H1 (cell line): ENCODE data around the gene AFAP1L1. TPM values are rescaled to one million over a fixed set of nuclear protein-coding genes. Genes with fewer than 3 reads are reported as not detected.

ENCODE experiments used
- POLR2AphosphoS5 ChIP-seq: IDR thresholded peaks from 2 replicates; pipeline ENCODE4 v1.6.1; 2011; ENCODE audit warnings: low read depth, low read length
- RNF2 ChIP-seq: fragments of 200-900, 300-1000 bp; sonication (generic); IDR thresholded peaks from 2 replicates; pipeline ENCODE4 v1.7.1; 2016; ENCODE audit warnings: borderline replicate concordance, low read depth, mild to moderate bottlenecking, antibody characterized with exemption, low read length; ENCODE audit not compliant: poor library complexity, severe bottlenecking; ENCODE audit errors: missing control alignments
- polyA plus RNA-seq, 7 experiments: library from polyadenylated mRNA; depleted of rRNA in 3 of 7; stranded (reverse) in 5 of 7; unstranded in 2 of 7; fragments of >200 nt in 5 of 7; fragments of 200-250 nt in 2 of 7; gene quantifications; 1 replicate in 5 of 7; 2 replicates in 1 of 7; 4 replicates in 1 of 7; pipeline versions ENCODE4 v1.2.1 to v1.2.3, GENCODE V29; 2011 to 2013; ENCODE audit warnings: missing spikeins in 2 of 7, mixed read lengths in 2 of 7
- total RNA-seq: library from RNA; stranded (reverse); fragmentation: NEBNext Ultra II Directional; extraction: Animal tissue kit (Norgen Biotek cat#: 25700); gene quantifications from 2 replicates; pipeline ENCODE4 v1.2.1, GENCODE V29; 2021
- TF ChIP-seq, protein P1 (sequence below): IDR thresholded peaks from 2 replicates; pipeline ENCODE4 v1.6.1; 2012; ENCODE audit warnings: low read length, inconsistent platforms

AFAP1L1 gene
- total and polyA plus RNA-seq, 2 of the 8 experiments (the other 6 are each of a cell fraction or from before 2014, with no cell fraction given) = 0.79 to 4.7 TPM

DNA sequence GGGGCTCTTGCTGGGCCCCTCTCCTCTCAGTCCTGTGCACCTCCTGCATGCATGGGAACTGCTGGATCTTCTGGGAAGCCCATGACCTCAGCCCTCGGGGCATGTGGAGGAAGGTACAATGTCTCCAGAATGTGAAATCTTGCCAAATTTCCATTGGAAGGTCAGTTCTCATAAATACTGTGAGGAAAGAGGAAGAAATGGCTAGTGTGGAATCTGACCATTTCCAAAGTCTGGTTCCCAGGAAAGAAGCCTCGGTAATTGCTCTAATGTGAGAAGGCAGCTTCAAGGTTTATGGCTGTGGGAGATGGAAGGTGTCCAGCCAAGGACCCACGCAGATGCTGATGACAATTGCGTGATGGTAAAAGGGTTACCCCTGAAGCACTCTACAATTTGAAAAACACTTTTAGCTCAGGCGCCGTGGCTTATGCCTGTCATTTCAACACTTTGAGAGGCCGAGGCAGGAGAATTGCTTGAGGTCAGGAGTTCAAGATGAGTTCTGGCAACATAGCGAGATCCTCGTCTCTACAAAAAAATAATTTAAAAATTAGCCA lies 115.5 kb downstream of the AFAP1L1 start (continued):
- TF ChIP-seq, protein P1, sequence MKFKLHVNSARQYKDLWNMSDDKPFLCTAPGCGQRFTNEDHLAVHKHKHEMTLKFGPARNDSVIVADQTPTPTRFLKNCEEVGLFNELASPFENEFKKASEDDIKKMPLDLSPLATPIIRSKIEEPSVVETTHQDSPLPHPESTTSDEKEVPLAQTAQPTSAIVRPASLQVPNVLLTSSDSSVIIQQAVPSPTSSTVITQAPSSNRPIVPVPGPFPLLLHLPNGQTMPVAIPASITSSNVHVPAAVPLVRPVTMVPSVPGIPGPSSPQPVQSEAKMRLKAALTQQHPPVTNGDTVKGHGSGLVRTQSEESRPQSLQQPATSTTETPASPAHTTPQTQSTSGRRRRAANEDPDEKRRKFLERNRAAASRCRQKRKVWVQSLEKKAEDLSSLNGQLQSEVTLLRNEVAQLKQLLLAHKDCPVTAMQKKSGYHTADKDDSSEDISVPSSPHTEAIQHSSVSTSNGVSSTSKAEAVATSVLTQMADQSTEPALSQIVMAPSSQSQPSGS = no peak
- TF ChIP-seq POLR2AphosphoS5 (no peak), RNF2 (no peak)
